Breast epithelium (tissue), 4 donors: ENCODE results near the gene TENM4. TPM values are rescaled to one million over a fixed set of nuclear protein-coding genes. Genes with fewer than 3 reads are reported as not detected.
"Not testable (repeated sequence)": the region's sequence is repeated elsewhere in the genome, so short reads cannot be mapped to it uniquely, and the experiment has no call there.

Experiments
- DNase-seq, 2 donors: peaks; one replicate each; pipeline ENCODE4 v3.0.0-alpha.2; 2019; ENCODE audit warnings: low spot score in 2 of 2
- H3K27ac ChIP-seq, 2 donors: fragments of 200-600 bp; sonication (generic) in 1 of 2; one replicate each; pipeline ENCODE4 v1.5.1; 2016 to 2019; ENCODE audit warnings: mild to moderate bottlenecking in 1 of 2
- H3K27me3 ChIP-seq, 2 donors: fragments of 200-600 bp; sonication (generic) in 1 of 2; one replicate each; pipeline versions ENCODE4 v1.5.1 to v1.6.0; 2017 to 2019; ENCODE audit warnings: control low read depth in 1 of 2, mild to moderate bottlenecking in 1 of 2
- H3K36me3 ChIP-seq: fragments of 200-600 bp; one replicate; pipeline ENCODE4 v1.5.1; 2019
- H3K4me1 ChIP-seq, 2 donors: fragments of 200-600 bp; sonication (generic); one replicate each; pipeline ENCODE4 v1.5.1; 2016 to 2019; ENCODE audit warnings: control low read depth in 1 of 2
- H3K4me3 ChIP-seq, 3 donors: fragments of 200-600 bp; sonication (generic); 1 replicate in 2 of 3; 2 replicates in 1 of 3; pipeline ENCODE4 v1.5.1; 2016 to 2019; ENCODE audit warnings: mild to moderate bottlenecking in 3 of 3, moderate library complexity in 2 of 3
- H3K9me3 ChIP-seq, 2 donors: fragments of 200-600 bp; sonication (generic) in 1 of 2; one replicate each; pipeline ENCODE4 v1.5.1; 2016 to 2019; ENCODE audit warnings: control low read depth in 1 of 2
- POLR2A ChIP-seq: fragments of 450-650 bp; IDR thresholded peaks from one replicate; pipeline ENCODE4 v1.6.1; 2016; ENCODE audit warnings: antibody characterized with exemption, mild to moderate bottlenecking, moderate library complexity
- POLR2AphosphoS5 ChIP-seq, 3 donors: sonication (generic); formaldehyde crosslinking; IDR thresholded peaks; one replicate each; pipeline ENCODE4 v1.6.1; 2017; ENCODE audit warnings: antibody characterized with exemption in 3 of 3
- intact Hi-C: fragments of 100-400 bp; cut with DNase I; formaldehyde crosslinking; loops from one replicate; pipeline ENCODE4 v1.15.1; 2023; ENCODE audit warnings: low total_unique reads
- total RNA-seq, 3 donors: library from RNA; depleted of rRNA; stranded (reverse); fragments of >200 nt; gene quantifications; one replicate each; pipeline ENCODE4 v1.1.0, GENCODE V29; 2016
- TF ChIP-seq, protein P1 (sequence below), 3 donors: fragments of 450-650 bp; IDR thresholded peaks; one replicate each; pipeline ENCODE4 v1.5.1; 2016 to 2017; ENCODE audit warnings: antibody characterized with exemption in 3 of 3, mild to moderate bottlenecking in 3 of 3, moderate library complexity in 3 of 3

The TENM4 gene
- total RNA-seq, 3 donors from 2014 or later, result 0.29 to 7.9 (median 4.8) TPM

GRCh38 chr11:78886616-78887015, 554.2 kb downstream of the TENM4 start:
- Histone ChIP-seq H3K36me3 (no peaks in the 10 kb centered on the region), H3K27me3 (no peaks in the 10 kb centered on the region), H3K27ac (peak overlapping the region in 1 of 2 donors; percentile 4), H3K4me3 (no peak overlapping the region), H3K9me3 (no peaks in the 10 kb centered on the region), H3K4me1 (no peaks in the 10 kb centered on the region)
- peak in 1 of 2 donors; percentile 46 for DNase-seq
- intact Hi-C loops, result no loop called here
- TF ChIP-seq, protein P1, sequence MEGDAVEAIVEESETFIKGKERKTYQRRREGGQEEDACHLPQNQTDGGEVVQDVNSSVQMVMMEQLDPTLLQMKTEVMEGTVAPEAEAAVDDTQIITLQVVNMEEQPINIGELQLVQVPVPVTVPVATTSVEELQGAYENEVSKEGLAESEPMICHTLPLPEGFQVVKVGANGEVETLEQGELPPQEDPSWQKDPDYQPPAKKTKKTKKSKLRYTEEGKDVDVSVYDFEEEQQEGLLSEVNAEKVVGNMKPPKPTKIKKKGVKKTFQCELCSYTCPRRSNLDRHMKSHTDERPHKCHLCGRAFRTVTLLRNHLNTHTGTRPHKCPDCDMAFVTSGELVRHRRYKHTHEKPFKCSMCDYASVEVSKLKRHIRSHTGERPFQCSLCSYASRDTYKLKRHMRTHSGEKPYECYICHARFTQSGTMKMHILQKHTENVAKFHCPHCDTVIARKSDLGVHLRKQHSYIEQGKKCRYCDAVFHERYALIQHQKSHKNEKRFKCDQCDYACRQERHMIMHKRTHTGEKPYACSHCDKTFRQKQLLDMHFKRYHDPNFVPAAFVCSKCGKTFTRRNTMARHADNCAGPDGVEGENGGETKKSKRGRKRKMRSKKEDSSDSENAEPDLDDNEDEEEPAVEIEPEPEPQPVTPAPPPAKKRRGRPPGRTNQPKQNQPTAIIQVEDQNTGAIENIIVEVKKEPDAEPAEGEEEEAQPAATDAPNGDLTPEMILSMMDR (IDR thresholded peaks at IDR 0.05), result no peak
- TF ChIP-seq POLR2AphosphoS5 (IDR thresholded peaks at IDR 0.05), result no peak
- no peak for TF ChIP-seq POLR2A

DNA sequence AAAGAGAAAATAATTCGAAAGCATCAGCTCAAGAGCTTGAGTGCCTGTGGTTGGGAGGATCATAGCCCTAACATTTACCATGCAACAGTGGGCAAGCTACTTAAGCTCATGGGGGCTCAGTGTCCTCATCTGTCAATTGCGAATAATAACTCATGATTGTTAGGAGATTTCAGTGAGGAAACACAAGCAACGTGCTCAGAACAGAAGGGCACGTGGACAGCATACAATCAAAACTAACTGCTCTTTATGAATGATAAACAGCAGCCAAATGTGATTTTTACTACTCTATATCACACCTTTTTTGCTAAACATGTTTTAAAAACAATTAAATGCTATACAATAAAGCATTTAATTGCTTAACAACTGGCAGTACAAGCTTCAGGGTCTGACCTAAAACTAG, 556.1 kb downstream of the TENM4 start:
- Histone ChIP-seq H3K4me3 (no peak overlapping the region), H3K4me1 (no peaks in the 10 kb centered on the region), H3K27me3 (no peaks in the 10 kb centered on the region), H3K27ac (no peak overlapping the region), H3K9me3 (no peaks in the 10 kb centered on the region), H3K36me3 (no peaks in the 10 kb centered on the region)
- intact Hi-C loops, result no loop called here
- no peak for DNase-seq
- no peak for TF ChIP-seq POLR2A
- no peak for TF ChIP-seq POLR2AphosphoS5 (IDR thresholded peaks at IDR 0.05)
- TF ChIP-seq, protein P1 (IDR thresholded peaks at IDR 0.05), result no peak

DNA sequence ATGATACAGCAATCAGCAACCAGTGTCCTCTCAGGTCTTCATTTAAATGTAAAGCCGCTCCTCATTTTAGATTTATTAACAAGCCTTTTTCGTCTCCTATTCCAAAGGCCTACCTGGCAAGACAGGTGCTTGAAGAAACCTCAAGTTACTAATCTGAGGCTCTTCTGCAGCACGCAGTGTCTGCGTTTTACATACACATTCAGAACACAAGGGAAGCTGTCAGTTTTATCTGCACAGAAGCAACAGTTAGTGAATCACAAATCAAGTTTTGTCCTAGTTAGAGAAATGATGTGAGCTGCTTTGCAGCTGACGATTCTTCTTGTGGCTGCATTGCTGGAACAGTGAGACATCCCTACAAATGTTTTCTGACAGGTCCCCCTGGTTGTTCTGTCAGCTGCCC, 557.3 kb downstream of the TENM4 start:
- Histone ChIP-seq H3K27ac (no peak overlapping the region), H3K36me3 (no peaks in the 10 kb centered on the region), H3K4me3 (no peak overlapping the region), H3K27me3 (no peaks in the 10 kb centered on the region), H3K9me3 (no peaks in the 10 kb centered on the region), H3K4me1 (no peaks in the 10 kb centered on the region)
- intact Hi-C loops, result no loop called here
- no peak for DNase-seq
- TF ChIP-seq, protein P1 (IDR thresholded peaks at IDR 0.05), result no peak

DNA sequence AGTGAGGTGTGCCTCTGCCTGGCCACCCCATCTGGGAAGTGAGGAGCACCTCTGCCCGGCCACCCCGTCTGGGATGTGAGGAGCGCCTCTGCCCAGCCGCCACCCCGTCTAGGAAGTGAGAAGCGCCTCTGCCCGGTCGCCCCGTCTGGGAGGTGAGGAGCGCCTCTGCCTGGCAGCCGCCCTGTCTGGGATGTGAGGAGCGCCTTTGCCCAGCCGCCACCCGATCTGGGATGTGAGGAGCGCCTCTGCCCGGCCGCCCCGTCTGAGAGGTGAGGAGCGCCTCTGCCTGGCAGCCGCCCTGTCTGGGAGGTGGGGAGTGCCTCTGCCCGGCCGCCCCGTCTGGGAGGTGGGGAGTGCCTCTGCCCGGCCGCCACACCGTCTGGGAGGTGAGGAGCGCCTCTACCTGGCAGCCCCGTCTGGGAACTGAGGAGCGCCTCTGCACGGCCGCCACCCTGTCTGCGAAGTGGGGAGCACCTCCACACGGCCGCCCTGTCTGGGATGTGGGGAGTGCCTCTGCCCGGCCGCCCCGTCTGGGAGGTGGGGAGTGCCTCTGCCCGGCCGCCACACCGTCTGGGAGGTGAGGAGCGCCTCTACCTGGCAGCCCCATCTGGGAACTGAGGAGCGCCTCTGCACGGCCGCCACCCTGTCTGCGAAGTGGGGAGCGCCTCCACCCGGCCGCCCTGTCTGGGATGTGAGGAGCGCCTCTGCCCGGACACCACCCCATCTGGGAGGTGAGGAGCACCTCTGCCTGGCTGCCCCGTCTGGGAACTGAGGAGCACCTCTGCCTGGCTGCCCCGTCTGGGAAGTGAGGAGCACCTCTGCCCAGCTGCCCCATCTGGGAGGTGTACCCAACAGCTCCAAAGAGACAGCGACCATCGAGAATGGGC, 561.5 kb downstream of the TENM4 start:
- H3K27me3 ChIP-seq, H3K4me3 ChIP-seq, H3K36me3 ChIP-seq, DNase-seq, H3K4me1 ChIP-seq, H3K9me3 ChIP-seq, intact Hi-C loops, H3K27ac ChIP-seq: not testable (repeated sequence)

DNA sequence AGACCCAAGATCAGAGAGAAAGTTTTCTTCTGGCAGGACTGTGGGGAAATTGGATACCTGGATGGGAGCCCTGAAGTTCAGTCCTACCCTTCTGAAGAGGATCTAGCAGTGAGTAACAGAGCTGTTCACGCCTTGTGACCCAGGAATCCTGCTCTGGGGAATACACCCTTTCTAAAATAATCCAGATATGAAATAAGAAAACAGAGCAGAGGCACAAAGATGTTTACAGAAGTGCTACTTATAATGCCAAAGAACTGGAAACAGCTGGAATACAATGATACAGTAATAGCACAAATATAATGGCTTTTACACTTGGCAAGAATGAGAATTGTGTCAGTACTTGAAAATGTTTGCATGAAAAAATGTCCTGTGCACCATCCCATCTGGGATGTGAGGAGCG, 562.2 kb downstream of the TENM4 start:
- no peaks in the 10 kb centered on the region for H3K9me3 ChIP-seq
- H3K4me3 ChIP-seq, result no peak overlapping the region
- no peak for DNase-seq
- H3K4me1 ChIP-seq, result no peaks in the 10 kb centered on the region
- H3K27me3 ChIP-seq, result no peaks in the 10 kb centered on the region
- TF ChIP-seq, protein P1 (IDR thresholded peaks at IDR 0.05), result no peak
- no peak for TF ChIP-seq POLR2A
- TF ChIP-seq POLR2AphosphoS5 (IDR thresholded peaks at IDR 0.05), result no peak
- H3K27ac ChIP-seq, result no peak overlapping the region
- intact Hi-C loops, result no loop called here
- no peaks in the 10 kb centered on the region for H3K36me3 ChIP-seq
